ENCODE data around the gene SLX4.

SLX4 gene

GRCh38 chr16:3548859-3549258 lies 62.5 kb downstream of the SLX4 start:
- no peak for DNase-seq

GRCh38 chr16:3548445-3548844 lies 63.0 kb downstream of the SLX4 start:
- DNase-seq: no peak

DNA sequence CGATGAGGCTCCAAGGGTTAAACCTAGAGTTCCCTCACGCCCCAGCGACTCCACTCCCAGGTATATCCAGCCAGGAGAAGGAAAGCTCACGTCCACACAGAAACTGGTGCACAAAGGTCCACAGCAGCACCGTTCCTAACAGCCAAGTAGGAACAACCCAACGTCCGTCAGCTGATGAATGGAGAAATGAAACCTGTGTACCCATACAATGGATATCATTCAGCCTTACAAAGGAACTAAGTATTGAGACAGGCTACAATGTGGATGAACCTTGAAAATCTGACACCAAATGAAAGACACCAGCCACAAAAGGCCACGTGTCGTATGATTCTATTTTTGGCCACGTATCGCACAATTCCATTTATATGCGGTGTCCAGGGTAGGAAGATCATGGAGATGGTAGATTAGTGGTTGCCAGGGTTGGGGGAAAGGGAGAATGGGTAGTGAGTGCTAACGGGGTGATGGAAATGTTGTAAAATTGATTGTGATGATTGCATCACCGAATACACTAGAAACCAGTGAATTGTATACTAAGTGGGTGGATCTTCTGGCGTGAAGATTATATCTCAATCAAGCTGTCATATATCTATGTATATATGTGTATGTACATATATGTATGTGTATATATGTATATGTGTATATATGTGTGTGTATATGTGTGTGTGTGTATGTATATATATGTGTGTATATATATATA lies 64.3 kb downstream of the SLX4 start:
- DNase-seq: no peak

DNA sequence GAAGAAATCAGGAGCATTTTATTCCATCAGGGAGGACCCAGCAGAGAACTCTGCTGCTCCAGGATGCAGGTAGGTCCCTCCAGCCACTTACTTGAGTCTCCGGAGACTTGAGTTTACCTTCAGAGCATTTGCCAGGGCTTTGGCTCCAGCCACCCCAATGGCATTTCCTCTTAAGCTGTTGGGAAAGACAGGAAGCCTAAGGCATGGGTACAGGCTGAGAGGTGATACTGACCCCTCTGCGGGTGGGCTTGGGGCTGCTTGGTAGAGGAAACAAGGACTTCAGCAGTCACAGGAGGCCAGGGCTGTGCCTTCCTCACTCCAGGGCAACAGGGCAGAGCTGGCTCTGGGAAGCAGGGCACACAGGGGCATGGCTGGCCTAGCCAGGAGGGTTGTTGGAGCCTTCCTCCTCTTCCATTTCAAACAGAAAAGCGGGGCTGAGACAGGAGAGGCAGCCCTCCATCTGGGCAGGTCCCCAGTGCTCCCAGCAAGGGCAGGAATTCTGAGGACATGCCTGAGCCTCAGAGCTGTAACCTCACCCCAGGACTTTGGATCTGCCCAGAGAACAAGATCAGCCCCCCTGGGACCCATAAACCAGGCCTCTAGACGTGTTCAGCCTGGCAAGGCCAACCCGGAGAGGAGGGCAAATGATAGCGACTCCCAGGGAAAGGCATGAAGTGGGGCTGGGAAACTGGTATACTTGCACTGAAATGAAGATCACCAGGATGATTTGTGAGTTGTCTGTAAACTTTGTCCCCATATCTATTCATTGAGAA lies 68.6 kb downstream of the SLX4 start:
- DNase-seq: no peak

GRCh38 chr16:3541527-3542155 lies 69.8 kb downstream of the SLX4 start:
- DNase-seq: no peak

- no peak for DNase-seq
Observed at GRCh38 chr16:3538222-3538621, 73.2 kb downstream of the SLX4 start.

DNA sequence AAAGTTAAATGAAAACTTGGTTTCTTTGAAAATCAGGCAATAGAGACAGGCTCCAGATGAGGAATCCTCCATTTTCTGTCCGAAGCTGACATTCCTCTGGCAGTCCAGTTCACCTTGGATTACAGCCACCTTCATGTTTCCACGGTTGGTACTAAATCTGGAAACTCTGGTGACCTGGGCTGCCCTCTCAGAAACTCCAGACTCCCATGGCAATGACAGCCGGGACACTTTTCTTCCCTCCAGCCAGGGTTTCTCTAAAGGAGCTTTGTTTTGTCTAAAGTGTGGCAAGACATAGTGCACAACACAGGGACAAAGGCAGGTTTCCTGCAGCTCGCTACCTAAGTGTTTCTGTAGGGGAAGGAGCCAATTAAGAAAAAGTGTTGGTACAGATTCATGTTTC lies 74.6 kb downstream of the SLX4 start:
- DNase-seq: no peak

GRCh38 chr16:3536271-3536731 lies 75.1 kb downstream of the SLX4 start:
- no peak for DNase-seq

DNA sequence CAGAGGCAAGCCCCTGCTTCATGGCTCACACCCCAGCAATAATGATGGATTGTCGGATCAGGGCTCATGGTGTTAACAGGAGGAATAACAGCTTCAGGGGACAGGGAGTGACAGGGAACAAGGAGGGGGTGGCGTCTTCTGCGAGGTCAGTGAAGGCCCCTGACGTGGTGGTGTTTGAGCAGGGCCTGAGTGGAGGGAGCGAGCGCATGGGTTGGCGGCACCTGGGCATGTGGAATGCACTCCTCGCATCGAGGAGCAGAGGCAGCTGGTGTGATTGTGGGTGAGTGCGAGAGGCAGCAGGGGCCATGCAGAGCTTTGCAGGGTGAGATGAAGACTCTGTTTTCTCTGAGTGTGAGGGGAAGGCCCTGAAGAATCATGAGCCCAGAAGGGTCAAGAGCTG lies 77.3 kb downstream of the SLX4 start:
- no peak for DNase-seq

GRCh38 chr16:3532741-3533140 lies 78.7 kb downstream of the SLX4 start:
- no peak for DNase-seq
